Panc1 (cell line): ENCODE data around the gene DKK3. TPM values are rescaled to one million over a fixed set of nuclear protein-coding genes. Genes with fewer than 3 reads are reported as not detected.

Source experiments
- ATAC-seq: fragments of 200-7000 bp; cut with Tn5 transposase; 2 replicates; pipeline ENCODE4 v1.9.1; 2020; ENCODE audit warnings: mild to moderate bottlenecking, moderate library complexity
- BruUV-seq: library from RNA; stranded (reverse); fragments of 400-500 nt; replicated peaks from 2 replicates; lab custom pipeline; 2021; lab: Mats Ljungman, UMichigan
- CTCF ChIA-PET: fragments of 300-600 bp; sonication (Branson Sonifier 250); formaldehyde crosslinking; loops from one replicate; lab custom pipeline; 2022; ENCODE audit warnings: antibody characterized with exemption; lab: Charles Lee
- POLR2A ChIA-PET: fragments of 300-600 bp; sonication (Branson Sonifier 250); formaldehyde crosslinking; loops from one replicate; lab custom pipeline; 2022; ENCODE audit warnings: antibody characterized with exemption; lab: Charles Lee
- DNase-seq: peaks from one replicate; pipeline ENCODE4 v3.0.0-alpha.2; 2010; ENCODE audit warnings: low read depth, low spot score
- H3K27ac ChIP-seq: 2 replicates; pipeline ENCODE4 v1.5.1; 2011; ENCODE audit warnings: mild to moderate bottlenecking, low read length, inconsistent platforms
- H3K27me3 ChIP-seq: fragments of 200-500 bp; sonication (Bioruptor generic); 2 replicates; pipeline ENCODE4 v1.6.0; 2014; ENCODE audit warnings: low read length, inconsistent platforms; ENCODE audit not compliant: control insufficient read depth, insufficient read depth
- H3K36me3 ChIP-seq: fragments of 200-500 bp; sonication (Bioruptor generic); 2 replicates; pipeline ENCODE4 v1.5.1; 2014; ENCODE audit warnings: inconsistent platforms, mild to moderate bottlenecking, low read length, moderate library complexity; ENCODE audit not compliant: control insufficient read depth, insufficient read depth
- H3K4me1 ChIP-seq: 2 replicates; pipeline ENCODE4 v1.5.1; 2011; ENCODE audit warnings: inconsistent platforms, mild to moderate bottlenecking, low read length, moderate library complexity; ENCODE audit not compliant: control insufficient read depth, insufficient read depth
- H3K4me3 ChIP-seq, 2 experiments: 2 replicates each; pipeline ENCODE4 v1.5.1; 2011 to 2012; ENCODE audit warnings: low read depth in 2 of 2, low read length in 2 of 2, mild to moderate bottlenecking in 2 of 2, inconsistent platforms in 1 of 2, moderate library complexity in 1 of 2
- H3K9me3 ChIP-seq: fragments of 200-500 bp; sonication (Bioruptor generic); 2 replicates; pipeline ENCODE4 v1.5.1; 2014; ENCODE audit warnings: low read depth, mild to moderate bottlenecking, inconsistent platforms, low read length, moderate library complexity; ENCODE audit not compliant: control insufficient read depth, insufficient read depth
- POLR2AphosphoS5 ChIP-seq: IDR thresholded peaks from 2 replicates; pipeline ENCODE4 v1.6.1; 2012; ENCODE audit warnings: mild to moderate bottlenecking, low read depth, low read length, moderate library complexity
- REST ChIP-seq, 2 experiments: IDR thresholded peaks; 2 replicates each; pipeline ENCODE4 v1.6.1; 2011 to 2012; ENCODE audit warnings: low read depth in 2 of 2, control low read depth in 1 of 2, low read length in 1 of 2, mild to moderate bottlenecking in 1 of 2, moderate library complexity in 1 of 2; ENCODE audit not compliant: insufficient read depth in 1 of 2
- SIN3A ChIP-seq: IDR thresholded peaks from 2 replicates; pipeline ENCODE4 v1.6.1; 2012; ENCODE audit warnings: low read depth, mild to moderate bottlenecking, low read length, moderate library complexity, borderline replicate concordance; ENCODE audit not compliant: insufficient read depth
- TCF7L2 ChIP-seq: IDR thresholded peaks from 2 replicates; pipeline ENCODE4 v1.6.1; 2011; ENCODE audit warnings: mild to moderate bottlenecking, low read depth, low read length, inconsistent platforms
- in situ Hi-C: cut with HindIII; loops from 2 replicates; pipeline ENCODE4 v1.10.0; 2016; ENCODE audit warnings: low sequenced_read_pairs, low pct_unique_long_range_greater_than_20kb
- intact Hi-C: fragments of 100-400 bp; cut with micrococcal nuclease; formaldehyde crosslinking; loops from one replicate; pipeline ENCODE4 v1.10.0; 2022; ENCODE audit not compliant: unreplicated experiment
- total RNA-seq: library from RNA; stranded (reverse); gene quantifications from one replicate; pipeline ENCODE4 v1.2.1, GENCODE V29; 2021; ENCODE audit not compliant: unreplicated experiment
- TF ChIP-seq, protein P1 (sequence below): fragments of 450-650 bp; IDR thresholded peaks from 2 replicates; pipeline ENCODE4 v1.5.1; 2017; ENCODE audit warnings: mild to moderate bottlenecking

DKK3 gene
- total RNA-seq, 1 experiment from 2014 or later, result 116 TPM

DNA sequence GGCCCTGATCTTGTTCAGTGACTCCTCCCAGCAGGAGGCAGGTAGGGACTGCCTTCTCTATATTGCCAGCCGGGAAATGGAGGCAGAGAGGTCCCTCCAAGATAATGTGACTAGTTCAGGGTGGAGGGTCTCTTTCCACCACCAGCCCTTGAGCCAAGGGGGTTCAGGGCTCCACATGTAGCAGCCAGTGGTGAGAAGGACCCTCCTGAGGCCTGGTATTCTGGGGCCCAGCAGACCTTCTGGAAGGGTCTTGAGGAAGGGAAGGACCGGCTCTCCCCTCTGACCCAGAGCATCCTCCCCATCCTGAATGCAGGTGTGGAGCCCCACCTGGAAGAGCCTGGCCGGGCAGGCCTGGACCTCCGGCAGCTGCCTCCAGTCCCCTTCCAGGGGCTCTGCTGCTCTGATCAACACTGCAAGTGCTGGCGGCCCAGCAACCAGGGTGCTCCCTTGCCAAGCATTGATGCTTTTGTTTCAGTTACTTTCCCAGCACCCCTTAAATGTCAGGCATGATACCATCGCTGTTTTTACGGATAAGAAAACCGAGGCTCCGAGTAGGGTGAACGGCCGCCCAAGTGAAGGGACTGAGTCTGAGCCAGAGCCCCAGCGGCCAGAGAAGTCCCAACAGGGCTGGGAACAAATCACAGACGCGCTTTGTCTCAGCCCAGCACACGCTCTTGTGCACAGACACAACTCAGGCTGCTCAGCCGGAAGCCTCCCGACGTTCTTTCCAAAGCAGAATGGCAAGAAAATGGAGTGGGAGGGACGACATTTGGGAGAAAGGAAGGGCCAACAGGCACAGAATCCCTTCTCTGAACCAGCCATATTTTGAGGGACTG lies 38.8 kb downstream of the DKK3 start:
- no peak for ATAC-seq
- no peaks in the 10 kb centered on the region for H3K27me3 ChIP-seq

DNA sequence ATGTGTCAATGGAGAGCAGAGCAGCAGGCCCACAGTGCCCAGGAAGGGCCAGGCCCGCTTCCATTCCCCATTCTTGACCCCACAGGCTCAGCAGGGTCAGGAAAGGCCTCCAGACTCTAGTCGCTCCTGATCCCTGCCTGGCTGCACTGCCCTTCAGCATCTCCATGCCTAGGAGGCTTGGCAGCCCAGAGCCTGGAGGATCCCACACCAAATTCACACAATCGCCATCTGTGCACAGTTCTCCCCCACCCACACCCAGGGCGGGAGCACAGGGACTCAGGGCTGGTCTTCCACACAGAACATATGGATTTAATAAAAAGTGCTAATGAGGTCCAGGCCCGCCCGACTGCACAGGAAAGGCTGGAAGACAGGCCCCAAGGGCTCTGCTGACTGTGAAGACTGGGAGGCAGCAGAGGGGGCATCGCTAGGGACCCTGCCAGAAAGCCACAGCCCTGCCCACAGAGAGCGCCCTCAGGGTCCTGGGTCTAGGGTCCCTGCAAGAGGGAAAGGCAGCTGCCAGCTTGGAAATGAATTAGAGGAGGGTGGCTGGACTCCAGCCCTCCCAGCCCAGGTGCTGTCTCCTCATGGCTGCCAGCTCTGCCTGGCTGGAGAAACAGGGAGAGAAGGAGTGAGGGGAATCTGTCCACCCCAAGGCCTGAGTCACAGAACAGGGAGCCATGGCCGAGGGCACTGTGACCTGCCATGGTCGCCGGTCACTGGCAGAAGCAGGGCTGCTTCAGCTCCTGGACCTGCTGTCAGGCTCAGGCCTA lies 39.7 kb downstream of the DKK3 start:
- Histone ChIP-seq H3K4me1 (no peaks in the 10 kb centered on the region; the same call in 1 of the 2 replicates), H3K27me3 (no peaks in the 10 kb centered on the region), H3K9me3 (no peaks in the 10 kb centered on the region), H3K4me3 (no peak overlapping the region), H3K36me3 (no peaks in the 10 kb centered on the region), H3K27ac (no peak overlapping the region)
- no TSS peak for BruUV-seq
- ATAC-seq, result no peak
- intact Hi-C loops, result no loop called here
- ChIA-PET CTCF (no interaction called here), POLR2A (no interaction called here)
- no peak for DNase-seq
- TF ChIP-seq POLR2AphosphoS5 (no peak), REST (IDR thresholded peaks at IDR 0.05; ENCODE audit: insufficient read depth in 1 of 2, low read depth in 2 of 2, low read length in 1 of 2) (no peak), TCF7L2 (no peak), SIN3A (no peak)
- TF ChIP-seq, protein P1, sequence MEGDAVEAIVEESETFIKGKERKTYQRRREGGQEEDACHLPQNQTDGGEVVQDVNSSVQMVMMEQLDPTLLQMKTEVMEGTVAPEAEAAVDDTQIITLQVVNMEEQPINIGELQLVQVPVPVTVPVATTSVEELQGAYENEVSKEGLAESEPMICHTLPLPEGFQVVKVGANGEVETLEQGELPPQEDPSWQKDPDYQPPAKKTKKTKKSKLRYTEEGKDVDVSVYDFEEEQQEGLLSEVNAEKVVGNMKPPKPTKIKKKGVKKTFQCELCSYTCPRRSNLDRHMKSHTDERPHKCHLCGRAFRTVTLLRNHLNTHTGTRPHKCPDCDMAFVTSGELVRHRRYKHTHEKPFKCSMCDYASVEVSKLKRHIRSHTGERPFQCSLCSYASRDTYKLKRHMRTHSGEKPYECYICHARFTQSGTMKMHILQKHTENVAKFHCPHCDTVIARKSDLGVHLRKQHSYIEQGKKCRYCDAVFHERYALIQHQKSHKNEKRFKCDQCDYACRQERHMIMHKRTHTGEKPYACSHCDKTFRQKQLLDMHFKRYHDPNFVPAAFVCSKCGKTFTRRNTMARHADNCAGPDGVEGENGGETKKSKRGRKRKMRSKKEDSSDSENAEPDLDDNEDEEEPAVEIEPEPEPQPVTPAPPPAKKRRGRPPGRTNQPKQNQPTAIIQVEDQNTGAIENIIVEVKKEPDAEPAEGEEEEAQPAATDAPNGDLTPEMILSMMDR, result no peak
- in situ Hi-C loops, result no loop called here

More for the DNA sequence above, 38.8 kb downstream of the DKK3 start:
- POLR2A ChIA-PET, result no interaction called here
- no TSS peak for BruUV-seq
- in situ Hi-C loops, result no loop called here
- no peaks in the 10 kb centered on the region; the same call in 1 of the 2 replicates for H3K4me1 ChIP-seq
- H3K36me3 ChIP-seq, result no peaks in the 10 kb centered on the region
- intact Hi-C loops, result no loop called here
- TF ChIP-seq SIN3A (no peak), REST (IDR thresholded peaks at IDR 0.05; ENCODE audit: insufficient read depth in 1 of 2, low read depth in 2 of 2, low read length in 1 of 2) (no peak), TCF7L2 (no peak), POLR2AphosphoS5 (no peak)
- TF ChIP-seq, protein P1, result no peak
- DNase-seq, result no peak
- CTCF ChIA-PET, result no interaction called here
- no peak overlapping the region for H3K4me3 ChIP-seq
- H3K27ac ChIP-seq, result no peak overlapping the region
- H3K9me3 ChIP-seq, result no peaks in the 10 kb centered on the region
